Nucleus accumbens (tissue), 56 donors: ENCODE results near the gene L3MBTL2.
"Not testable (repeated sequence)": the region's sequence is repeated elsewhere in the genome, so short reads cannot be mapped to it uniquely, and the experiment has no call there.

Experiments used
- DNase-seq, 56 donors: peaks; one replicate each; lab custom pipeline; 2025; lab: John Stamatoyannopoulos, UW

L3MBTL2 gene

GRCh38 chr22:41204992-41205900 lies at the start of gene L3MBTL2:
Gene L3MBTL2 (plus strand): TSS chr22:41205312. CDS start chr22:41205363, 51 bp downstream.
- peak; percentile 84 to 99 (median 96) for DNase-seq

- DNase-seq: no peak
Observed at GRCh38 chr22:41157083-41157482, 48.0 kb upstream of the L3MBTL2 start.

- DNase-seq: no peak
Observed at GRCh38 chr22:41169157-41169556, 36.0 kb upstream of the L3MBTL2 start.

GRCh38 chr22:41171996-41172395 lies 33.1 kb upstream of the L3MBTL2 start:
- DNase-seq: no peak

GRCh38 chr22:41175546-41175945 lies 29.6 kb upstream of the L3MBTL2 start:
- no peak for DNase-seq

- DNase-seq: peak in 4 of 56 donors; percentile 5 to 19 (median 16)
Observed at GRCh38 chr22:41177040-41177621, 28.0 kb upstream of the L3MBTL2 start.

GRCh38 chr22:41177622-41178424 lies 27.3 kb upstream of the L3MBTL2 start:
- no peak for DNase-seq

GRCh38 chr22:41178425-41178975 lies 26.6 kb upstream of the L3MBTL2 start:
- peak in 43 of 56 donors; percentile 3 to 84 (median 37) for DNase-seq

GRCh38 chr22:41180362-41180761 lies 24.8 kb upstream of the L3MBTL2 start:
- not testable (repeated sequence) for DNase-seq

GRCh38 chr22:41180926-41181325 lies 24.2 kb upstream of the L3MBTL2 start:
- DNase-seq: no peak

- no peak for DNase-seq
Observed at GRCh38 chr22:41181349-41182241, 23.5 kb upstream of the L3MBTL2 start.

- no peak for DNase-seq
Observed at GRCh38 chr22:41184679-41185078, 20.4 kb upstream of the L3MBTL2 start.

- no peak for DNase-seq
Observed at GRCh38 chr22:41191467-41191866, 13.6 kb upstream of the L3MBTL2 start.

GRCh38 chr22:41193829-41194228 lies 11.3 kb upstream of the L3MBTL2 start:
- DNase-seq: no peak

GRCh38 chr22:41197038-41197972 lies 7.8 kb upstream of the L3MBTL2 start:
- DNase-seq: peak in 54 of 56 donors; percentile 16 to 91 (median 76)

- DNase-seq: peak in 19 of 56 donors; percentile 4 to 60 (median 18)
Observed at GRCh38 chr22:41198027-41198580, 7.0 kb upstream of the L3MBTL2 start.

- peak in 1 of 56 donors; percentile 21 for DNase-seq
Observed at GRCh38 chr22:41201141-41201540, 4.0 kb upstream of the L3MBTL2 start.

- DNase-seq: no peak
Observed at GRCh38 chr22:41203118-41203517, 2.0 kb upstream of the L3MBTL2 start.
